Measurements from ENCODE around the gene CCDC194. TPM values are rescaled to one million over a fixed set of nuclear protein-coding genes. Genes with fewer than 3 reads are reported as not detected.

CCDC194 gene
- total and polyA plus RNA-seq, 2 of the 13 experiments (the other 11 are each of a cell fraction or from before 2014, with no cell fraction given), result 0.13 to 0.21 TPM

GRCh38 chr19:17404621-17405249, 10.7 kb upstream of the CCDC194 start:
- H2AFZ ChIP-seq (ENCODE audit: low read length), result no peak overlapping the region
- no peak for DNase-seq (ENCODE audit: low spot score)
- no peaks in the 10 kb centered on the region; a peak in 1 of 5 replicates for H3K27me3 ChIP-seq (ENCODE audit: control insufficient read depth in 1 of 2, insufficient read depth in 2 of 2, low read length in 2 of 2)
- H3K4me2 ChIP-seq (ENCODE audit: low read depth, low read length), result peak overlapping the region; percentile 92
- whole genome bisulfite sequencing (ENCODE audit: low lambda C conversion rate), result 41% methylated on average over 7 of the region's 7 CpGs
- H3K36me3 ChIP-seq (replicated peaks in 1 of 2; ENCODE audit: control insufficient read depth in 1 of 2, insufficient read depth in 2 of 2, low read length in 2 of 2), result peaks cover 0 to 8% of the 10 kb centered on the region in 2 experiments; a peak in 3 of 5 replicates
- ChIA-PET POLR2A (interaction anchor here (0.6 to 3.5 kb wide), 15 partner anchors 13 to 455 kb away, joined by 3 to 76 read pairs (median 4); partner anchors contain the start of genes DDA1, MAP1S, MVB12A and PGLS), CTCF (ENCODE audit: low intra/inter-chr PET ratio, low total read pairs) (no interaction called here)
- no peaks in the 10 kb centered on the region for H3K9me3 ChIP-seq (ENCODE audit: low read length)
- no peak for FAIRE-seq
- peak overlapping the region; percentile 81 for H3K27ac ChIP-seq (ENCODE audit: extremely low read length, insufficient read depth, low read length)
- TF ChIP-seq ELF3 (CRISPR knock-in tag; IDR thresholded peaks at IDR 0.05) (0 out of 2 replicates have a peak, but pooled peaks have one; percentile 3), PRDM4 (CRISPR knock-in tag; IDR thresholded peaks at IDR 0.05; ENCODE audit: borderline replicate concordance) (peak; percentile 99), CSRNP2 (CRISPR knock-in tag; conservative IDR thresholded peaks at IDR 0.05; ENCODE audit: low read depth) (no peak), ZNF605 (CRISPR knock-in tag; IDR thresholded peaks at IDR 0.05) (peak; percentile 14; the same call in 1 of the 2 replicates), GATAD1 (CRISPR knock-in tag; IDR thresholded peaks at IDR 0.05) (no peak), ZNF329 (CRISPR knock-in tag; IDR thresholded peaks at IDR 0.05; ENCODE audit: low read depth) (no peak), ZFP1 (CRISPR knock-in tag; IDR thresholded peaks at IDR 0.05) (no peak), HCFC1 (IDR thresholded peaks at IDR 0.05; ENCODE audit: low read depth, low read length) (no peak), GMEB2 (CRISPR knock-in tag; IDR thresholded peaks at IDR 0.05; ENCODE audit: low read depth) (no peak), ZIK1 (CRISPR knock-in tag; IDR thresholded peaks at IDR 0.05; ENCODE audit: borderline replicate concordance, low read depth) (no peak), JUND (CRISPR knock-in tag; IDR thresholded peaks at IDR 0.05) (no peak)
- H3K4me1 ChIP-seq (ENCODE audit: insufficient read depth, low read length), result peaks cover 13% of the 10 kb centered on the region
- H3K9ac ChIP-seq (ENCODE audit: insufficient read depth, low read depth, low read length), result peak overlapping the region; percentile 78
- in situ Hi-C loops (cut with HindIII; ENCODE audit: extremely low pct_ligation_motif_present, low pct_unique_long_range_greater_than_20kb), result no loop called here
- peak overlapping the region; percentile 62 to 82 (median 70) for H3K4me3 ChIP-seq (replicated peaks in 1 of 3; ENCODE audit: insufficient read depth in 1 of 3, low read depth in 2 of 3, low read length in 3 of 3)
- BruUV-seq (replicated peaks), result no TSS peak
- no peaks in the 10 kb centered on the region; the same call in 1 of the 2 replicates for H4K20me1 ChIP-seq (ENCODE audit: insufficient read depth, low read length)
- ATAC-seq, result no peak
- intact Hi-C loops (cut with micrococcal nuclease; ENCODE audit: unreplicated experiment), result loop anchor here (1.0 to 5.0 kb wide), 2 partner anchors 15 to 67 kb away; partner anchors contain the start of gene GTPBP3
- H3K79me2 ChIP-seq (ENCODE audit: insufficient read depth, low read length), result peaks cover 33% of the 10 kb centered on the region
